ENCODE measurements around the gene STX16. TPM values are rescaled to one million over a fixed set of nuclear protein-coding genes. Genes with fewer than 3 reads are reported as not detected.
"Not testable (repeated sequence)": the region's sequence is repeated elsewhere in the genome, so short reads cannot be mapped to it uniquely, and the experiment has no call there.

STX16 gene
- total RNA-seq, 1 donor: 26.5 TPM

GRCh38 chr20:58636983-58637421 is 14.1 kb upstream of the STX16 start:
- peak; percentile 53 for TF ChIP-seq CTCF (IDR thresholded peaks at IDR 0.05; ENCODE audit: insufficient read depth, low read length)
- H3K4me3 ChIP-seq (ENCODE audit: low read depth, low read length): no peak overlapping the region
- no peak for DNase-seq (ENCODE audit: low read depth)

GRCh38 chr20:58637466-58638213 is 13.4 kb upstream of the STX16 start:
- TF ChIP-seq CTCF (IDR thresholded peaks at IDR 0.05; ENCODE audit: insufficient read depth, low read length): no peak
- DNase-seq (ENCODE audit: low read depth): no peak
- H3K4me3 ChIP-seq (ENCODE audit: low read depth, low read length): no peak overlapping the region

GRCh38 chr20:58638467-58639181 is 12.5 kb upstream of the STX16 start:
- no peak overlapping the region for H3K4me3 ChIP-seq (ENCODE audit: low read depth, low read length)
- no peak for DNase-seq (ENCODE audit: low read depth)
- TF ChIP-seq CTCF (IDR thresholded peaks at IDR 0.05; ENCODE audit: insufficient read depth, low read length): no peak

GRCh38 chr20:58639182-58640146 is 11.6 kb upstream of the STX16 start:
- no peak for DNase-seq (ENCODE audit: low read depth)
- H3K4me3 ChIP-seq (ENCODE audit: low read depth, low read length): no peak overlapping the region
- TF ChIP-seq CTCF (IDR thresholded peaks at IDR 0.05; ENCODE audit: insufficient read depth, low read length): peak; percentile 32

- peak; percentile 22 for DNase-seq (ENCODE audit: low read depth)
- no peak overlapping the region for H3K4me3 ChIP-seq (ENCODE audit: low read depth, low read length)
- TF ChIP-seq CTCF (IDR thresholded peaks at IDR 0.05; ENCODE audit: insufficient read depth, low read length): no peak
These were observed 10.6 kb upstream of the STX16 start for GRCh38 chr20:58640446-58640845.

- DNase-seq (ENCODE audit: low read depth): no peak
- no peak for TF ChIP-seq CTCF (IDR thresholded peaks at IDR 0.05; ENCODE audit: insufficient read depth, low read length)
These were observed 8.6 kb upstream of the STX16 start for GRCh38 chr20:58642441-58642840.

GRCh38 chr20:58642896-58643295 is 8.2 kb upstream of the STX16 start:
- H3K4me3 ChIP-seq (ENCODE audit: low read depth, low read length); DNase-seq (ENCODE audit: low read depth): not testable (repeated sequence)

More at GRCh38 chr20:58642441-58642840, 8.6 kb upstream of the STX16 start:
- no peak overlapping the region for H3K4me3 ChIP-seq (ENCODE audit: low read depth, low read length)
